ENCODE data around the gene GUSB. TPM values are rescaled to one million over a fixed set of nuclear protein-coding genes. Genes with fewer than 3 reads are reported as not detected.

The GUSB gene
- total and polyA plus RNA-seq, 2 experiments from 2014 or later, result 33.6 to 47.0 TPM

DNA sequence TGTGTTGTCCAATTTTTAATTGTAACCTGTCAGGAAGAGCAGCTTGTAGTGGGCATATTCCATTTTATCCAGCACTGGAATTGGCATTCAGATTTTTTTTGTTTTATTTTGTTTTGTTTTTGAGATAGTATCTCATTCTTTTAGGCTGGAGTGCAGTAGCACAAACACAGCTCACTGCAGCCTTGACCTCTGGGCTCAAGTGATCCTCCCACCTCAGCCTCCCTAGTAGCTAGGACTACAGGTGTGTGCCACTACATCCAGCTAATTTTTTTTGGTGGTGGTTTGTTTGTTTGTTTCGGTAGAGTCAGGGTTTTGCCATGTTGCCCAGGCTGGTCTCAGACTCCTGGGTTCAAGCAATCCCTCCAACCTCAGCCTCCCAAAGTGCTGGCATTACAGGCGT lies 44.7 kb downstream of the GUSB start:
- no peaks in the 10 kb centered on the region for H3K4me1 ChIP-seq (ENCODE audit: insufficient read depth)
- H3K36me3 Mint-ChIP-seq (ENCODE audit: low read depth), result no peaks in the 10 kb centered on the region; the same call in 2 of the 3 replicates
- H2AFZ ChIP-seq, result no peak overlapping the region
- H3K4me3 ChIP-seq, result no peak overlapping the region
- peaks cover 17% of the 10 kb centered on the region for H4K20me1 ChIP-seq (replicated peaks; ENCODE audit: insufficient read depth)
- H3K4me1 Mint-ChIP-seq, result no peaks in the 10 kb centered on the region
- no peak overlapping the region for H3K27ac ChIP-seq (ENCODE audit: low read depth)
- no peaks in the 10 kb centered on the region for H3K36me3 ChIP-seq (ENCODE audit: insufficient read depth)
- no peaks in the 10 kb centered on the region for H3K27me3 ChIP-seq (ENCODE audit: insufficient read depth)
- no peaks in the 10 kb centered on the region for H3K27me3 Mint-ChIP-seq (ENCODE audit: insufficient read depth, low read depth, poor library complexity)
- TF ChIP-seq, protein P1, sequence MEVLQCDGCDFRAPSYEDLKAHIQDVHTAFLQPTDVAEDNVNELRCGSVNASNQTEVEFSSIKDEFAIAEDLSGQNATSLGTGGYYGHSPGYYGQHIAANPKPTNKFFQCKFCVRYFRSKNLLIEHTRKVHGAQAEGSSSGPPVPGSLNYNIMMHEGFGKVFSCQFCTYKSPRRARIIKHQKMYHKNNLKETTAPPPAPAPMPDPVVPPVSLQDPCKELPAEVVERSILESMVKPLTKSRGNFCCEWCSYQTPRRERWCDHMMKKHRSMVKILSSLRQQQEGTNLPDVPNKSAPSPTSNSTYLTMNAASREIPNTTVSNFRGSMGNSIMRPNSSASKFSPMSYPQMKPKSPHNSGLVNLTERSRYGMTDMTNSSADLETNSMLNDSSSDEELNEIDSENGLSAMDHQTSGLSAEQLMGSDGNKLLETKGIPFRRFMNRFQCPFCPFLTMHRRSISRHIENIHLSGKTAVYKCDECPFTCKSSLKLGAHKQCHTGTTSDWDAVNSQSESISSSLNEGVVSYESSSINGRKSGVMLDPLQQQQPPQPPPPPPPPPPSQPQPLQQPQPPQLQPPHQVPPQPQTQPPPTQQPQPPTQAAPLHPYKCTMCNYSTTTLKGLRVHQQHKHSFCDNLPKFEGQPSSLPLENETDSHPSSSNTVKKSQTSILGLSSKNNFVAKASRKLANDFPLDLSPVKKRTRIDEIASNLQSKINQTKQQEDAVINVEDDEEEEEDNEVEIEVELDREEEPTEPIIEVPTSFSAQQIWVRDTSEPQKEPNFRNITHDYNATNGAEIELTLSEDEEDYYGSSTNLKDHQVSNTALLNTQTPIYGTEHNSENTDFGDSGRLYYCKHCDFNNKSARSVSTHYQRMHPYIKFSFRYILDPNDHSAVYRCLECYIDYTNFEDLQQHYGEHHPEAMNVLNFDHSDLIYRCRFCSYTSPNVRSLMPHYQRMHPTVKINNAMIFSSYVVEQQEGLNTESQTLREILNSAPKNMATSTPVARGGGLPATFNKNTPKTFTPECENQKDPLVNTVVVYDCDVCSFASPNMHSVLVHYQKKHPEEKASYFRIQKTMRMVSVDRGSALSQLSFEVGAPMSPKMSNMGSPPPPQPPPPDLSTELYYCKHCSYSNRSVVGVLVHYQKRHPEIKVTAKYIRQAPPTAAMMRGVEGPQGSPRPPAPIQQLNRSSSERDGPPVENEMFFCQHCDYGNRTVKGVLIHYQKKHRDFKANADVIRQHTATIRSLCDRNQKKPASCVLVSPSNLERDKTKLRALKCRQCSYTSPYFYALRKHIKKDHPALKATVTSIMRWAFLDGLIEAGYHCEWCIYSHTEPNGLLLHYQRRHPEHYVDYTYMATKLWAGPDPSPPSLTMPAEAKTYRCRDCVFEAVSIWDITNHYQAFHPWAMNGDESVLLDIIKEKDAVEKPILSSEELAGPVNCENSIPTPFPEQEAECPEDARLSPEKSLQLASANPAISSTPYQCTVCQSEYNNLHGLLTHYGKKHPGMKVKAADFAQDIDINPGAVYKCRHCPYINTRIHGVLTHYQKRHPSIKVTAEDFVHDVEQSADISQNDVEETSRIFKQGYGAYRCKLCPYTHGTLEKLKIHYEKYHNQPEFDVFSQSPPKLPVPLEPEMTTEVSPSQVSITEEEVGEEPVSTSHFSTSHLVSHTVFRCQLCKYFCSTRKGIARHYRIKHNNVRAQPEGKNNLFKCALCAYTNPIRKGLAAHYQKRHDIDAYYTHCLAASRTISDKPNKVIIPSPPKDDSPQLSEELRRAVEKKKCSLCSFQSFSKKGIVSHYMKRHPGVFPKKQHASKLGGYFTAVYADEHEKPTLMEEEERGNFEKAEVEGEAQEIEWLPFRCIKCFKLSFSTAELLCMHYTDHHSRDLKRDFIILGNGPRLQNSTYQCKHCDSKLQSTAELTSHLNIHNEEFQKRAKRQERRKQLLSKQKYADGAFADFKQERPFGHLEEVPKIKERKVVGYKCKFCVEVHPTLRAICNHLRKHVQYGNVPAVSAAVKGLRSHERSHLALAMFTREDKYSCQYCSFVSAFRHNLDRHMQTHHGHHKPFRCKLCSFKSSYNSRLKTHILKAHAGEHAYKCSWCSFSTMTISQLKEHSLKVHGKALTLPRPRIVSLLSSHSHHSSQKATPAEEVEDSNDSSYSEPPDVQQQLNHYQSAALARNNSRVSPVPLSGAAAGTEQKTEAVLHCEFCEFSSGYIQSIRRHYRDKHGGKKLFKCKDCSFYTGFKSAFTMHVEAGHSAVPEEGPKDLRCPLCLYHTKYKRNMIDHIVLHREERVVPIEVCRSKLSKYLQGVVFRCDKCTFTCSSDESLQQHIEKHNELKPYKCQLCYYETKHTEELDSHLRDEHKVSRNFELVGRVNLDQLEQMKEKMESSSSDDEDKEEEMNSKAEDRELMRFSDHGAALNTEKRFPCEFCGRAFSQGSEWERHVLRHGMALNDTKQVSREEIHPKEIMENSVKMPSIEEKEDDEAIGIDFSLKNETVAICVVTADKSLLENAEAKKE (CRISPR knock-in tag; IDR thresholded peaks at IDR 0.05), result no peak
- TF ChIP-seq NANOG (IDR thresholded peaks at IDR 0.05; ENCODE audit: borderline replicate concordance), result no peak
- TF ChIP-seq REST (IDR thresholded peaks at IDR 0.05; ENCODE audit: unreplicated experiment), result no peak
- TF ChIP-seq EZH2phosphoT487 (IDR thresholded peaks at IDR 0.05; ENCODE audit: unreplicated experiment), result no peak
- TF ChIP-seq POLR2AphosphoS5 (IDR thresholded peaks at IDR 0.05; ENCODE audit: low read depth), result no peak
- TF ChIP-seq EZH2 (IDR thresholded peaks at IDR 0.05; ENCODE audit: low read depth, unreplicated experiment), result no peak
- no peak for TF ChIP-seq JUNB (IDR thresholded peaks at IDR 0.05; ENCODE audit: unreplicated experiment)
- no peak for TF ChIP-seq ETS1 (IDR thresholded peaks at IDR 0.05)
- no peak for TF ChIP-seq STAT1 (IDR thresholded peaks at IDR 0.05; ENCODE audit: unreplicated experiment)
- TF ChIP-seq ZNF114 (CRISPR knock-in tag; IDR thresholded peaks at IDR 0.05), result no peak
- TF ChIP-seq, protein P2, sequence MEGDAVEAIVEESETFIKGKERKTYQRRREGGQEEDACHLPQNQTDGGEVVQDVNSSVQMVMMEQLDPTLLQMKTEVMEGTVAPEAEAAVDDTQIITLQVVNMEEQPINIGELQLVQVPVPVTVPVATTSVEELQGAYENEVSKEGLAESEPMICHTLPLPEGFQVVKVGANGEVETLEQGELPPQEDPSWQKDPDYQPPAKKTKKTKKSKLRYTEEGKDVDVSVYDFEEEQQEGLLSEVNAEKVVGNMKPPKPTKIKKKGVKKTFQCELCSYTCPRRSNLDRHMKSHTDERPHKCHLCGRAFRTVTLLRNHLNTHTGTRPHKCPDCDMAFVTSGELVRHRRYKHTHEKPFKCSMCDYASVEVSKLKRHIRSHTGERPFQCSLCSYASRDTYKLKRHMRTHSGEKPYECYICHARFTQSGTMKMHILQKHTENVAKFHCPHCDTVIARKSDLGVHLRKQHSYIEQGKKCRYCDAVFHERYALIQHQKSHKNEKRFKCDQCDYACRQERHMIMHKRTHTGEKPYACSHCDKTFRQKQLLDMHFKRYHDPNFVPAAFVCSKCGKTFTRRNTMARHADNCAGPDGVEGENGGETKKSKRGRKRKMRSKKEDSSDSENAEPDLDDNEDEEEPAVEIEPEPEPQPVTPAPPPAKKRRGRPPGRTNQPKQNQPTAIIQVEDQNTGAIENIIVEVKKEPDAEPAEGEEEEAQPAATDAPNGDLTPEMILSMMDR (conservative IDR thresholded peaks at IDR 0.05; ENCODE audit: low read depth in 2 of 2), result no peak
- no peak for TF ChIP-seq ZNF331 (CRISPR knock-in tag; IDR thresholded peaks at IDR 0.05; ENCODE audit: low read depth)
- no peak for TF ChIP-seq CREB1 (CRISPR knock-in tag; IDR thresholded peaks at IDR 0.05; ENCODE audit: low read depth)
- ATAC-seq (no peak), DNase-seq (ENCODE audit: low spot score) (no peak)
- peak overlapping the region; percentile 31 for H3K27ac Mint-ChIP-seq
- H3K4me2 ChIP-seq, result no peak overlapping the region
- no peaks in the 10 kb centered on the region for H3K9me3 Mint-ChIP-seq
- peaks cover 60% of the 10 kb centered on the region for H3K79me2 ChIP-seq (replicated peaks; ENCODE audit: insufficient read depth)
- no peaks in the 10 kb centered on the region for H3F3A ChIP-seq (replicated peaks; ENCODE audit: low read depth)
- H3K9me2 ChIP-seq (ENCODE audit: insufficient read depth), result no peaks in the 10 kb centered on the region
- H3K4me3 Mint-ChIP-seq, result no peak overlapping the region

Data from GM23338 (cell line).